ENCODE data around the gene SHPK.

DNA sequence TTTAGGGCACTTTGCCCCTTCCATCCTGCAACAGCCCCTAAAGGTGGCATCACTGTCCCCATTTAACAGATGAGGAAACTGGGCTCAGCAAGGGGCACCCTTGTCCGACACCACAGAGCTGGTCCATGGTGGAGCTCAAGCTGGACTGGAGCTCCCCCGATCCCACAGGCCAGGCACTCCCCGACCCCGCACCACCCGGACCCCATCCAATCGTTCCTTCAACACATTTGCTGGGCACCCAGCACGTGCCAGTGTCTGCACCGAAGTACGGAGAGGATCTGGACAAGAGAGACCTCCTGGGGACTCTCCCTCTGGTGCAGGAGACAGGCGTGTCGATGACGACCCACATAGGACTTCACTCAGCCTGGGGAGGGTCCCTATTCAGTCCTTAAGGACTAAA lies 46.0 kb upstream of the SHPK start:
- TF ChIP-seq ZNF274 (IDR thresholded peaks at IDR 0.05; ENCODE audit: low read depth, low read length) (no peak), YY1 (IDR thresholded peaks at IDR 0.05; ENCODE audit: insufficient read depth, insufficient read length) (no peak)

Data from NT2/D1 (cell line).